HG02840 (cell line): Measurements from ENCODE around the gene CCDC149.

Source experiments
- ATAC-seq: cut with Tn5 transposase; IDR thresholded peaks from one replicate; pipeline ENCODE4 v1.9.1; 2021; ENCODE audit warnings: mild to moderate bottlenecking, moderate library complexity, moderate number of reproducible peaks; ENCODE audit not compliant: unreplicated experiment, low FRiP score

CCDC149 gene

DNA sequence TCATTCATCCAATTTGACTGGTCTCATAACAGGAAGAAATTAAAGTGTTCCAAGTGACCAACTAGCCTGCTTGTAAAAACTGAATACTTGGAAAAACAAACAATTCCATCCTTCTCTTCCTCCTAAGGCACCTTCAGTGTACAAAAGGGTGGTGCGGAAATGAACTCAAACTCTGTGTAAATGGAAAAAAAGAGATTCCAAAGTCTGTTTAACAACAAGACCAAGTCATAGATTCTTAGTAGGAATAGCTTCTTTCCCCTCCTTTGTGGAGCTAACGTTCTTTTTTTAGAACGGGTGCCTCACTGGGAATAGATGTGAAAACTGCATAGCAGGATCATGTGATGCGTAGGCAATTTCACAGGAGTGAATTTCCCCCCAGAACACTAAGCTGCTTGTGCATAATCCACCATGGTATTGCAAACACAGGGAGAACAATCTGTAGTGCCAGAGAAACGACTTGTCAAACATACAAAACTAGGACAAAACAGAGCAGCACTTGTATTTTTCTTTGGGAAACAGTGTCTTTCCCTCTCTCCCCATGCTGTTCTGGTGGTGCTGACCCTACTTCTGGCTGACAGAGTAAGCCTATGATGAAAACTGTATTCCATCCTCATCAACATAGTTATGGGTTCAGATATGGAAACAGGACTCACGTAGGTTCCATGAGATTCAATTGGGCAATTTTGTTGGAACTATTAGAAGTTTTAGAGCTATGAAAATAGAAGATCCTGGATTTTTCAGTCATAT, 130.7 kb downstream of the CCDC149 start:
- no peak for ATAC-seq

DNA sequence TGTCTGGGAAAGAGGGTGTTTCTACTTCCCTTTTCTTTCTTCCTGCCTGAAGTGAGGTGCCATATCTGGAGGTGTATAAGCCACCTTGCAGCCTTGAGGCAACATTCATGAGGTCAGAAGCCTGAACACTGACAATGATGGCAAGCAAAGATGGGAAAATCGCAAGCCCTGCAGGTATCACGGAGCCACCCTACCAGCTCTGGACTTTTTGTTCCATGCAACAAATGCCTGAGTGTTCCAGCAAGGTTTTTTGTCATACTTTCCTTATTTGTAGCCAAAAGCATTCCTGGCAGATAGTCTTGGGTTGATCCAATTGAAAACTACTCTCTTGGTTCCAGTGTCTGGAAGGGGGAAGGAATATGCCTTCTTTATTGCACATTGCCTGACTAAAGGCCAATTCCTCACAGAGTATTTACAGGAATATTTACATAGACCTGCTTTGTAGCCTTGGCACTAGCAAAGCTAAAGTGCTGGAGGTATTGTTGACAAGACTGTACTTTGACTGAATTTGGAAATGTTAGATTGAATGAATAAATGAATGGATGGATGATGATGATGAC, 131.8 kb downstream of the CCDC149 start:
- no peak for ATAC-seq

DNA sequence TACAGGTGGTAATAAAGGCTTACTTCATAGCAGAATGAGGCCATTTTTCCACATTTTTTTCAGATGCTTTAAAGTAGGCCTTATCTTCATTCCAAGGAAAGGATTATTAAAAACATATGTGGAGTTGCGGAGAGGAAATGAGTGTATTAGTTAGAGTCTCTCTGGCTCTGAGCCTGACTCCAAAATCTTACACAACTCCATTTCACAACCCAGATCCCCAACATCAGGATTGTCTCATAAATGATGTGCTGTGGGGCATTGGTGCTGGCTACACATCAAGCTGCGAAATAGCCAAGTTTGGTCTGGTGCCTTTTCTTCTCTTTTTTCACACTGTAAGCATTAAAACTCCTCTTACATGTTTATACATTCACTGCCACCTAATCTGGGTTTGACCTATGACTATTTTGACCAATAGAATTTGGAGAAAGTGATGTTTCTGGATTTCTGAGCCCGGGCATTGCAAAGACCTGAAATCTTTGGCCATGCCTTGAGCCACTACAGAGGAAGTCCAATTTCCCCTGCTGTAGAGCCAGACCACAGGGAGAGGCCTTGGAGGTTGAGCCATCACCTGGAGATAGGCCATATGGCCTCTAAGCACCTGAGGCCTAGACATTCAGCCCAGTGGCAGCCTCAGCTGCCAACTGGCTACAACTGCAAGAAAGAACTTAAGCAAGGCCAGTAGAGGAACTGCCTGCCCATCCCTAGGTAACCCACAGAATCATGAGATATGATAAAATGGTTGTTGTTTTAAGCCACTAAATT, 134.2 kb downstream of the CCDC149 start:
- no peak for ATAC-seq

DNA sequence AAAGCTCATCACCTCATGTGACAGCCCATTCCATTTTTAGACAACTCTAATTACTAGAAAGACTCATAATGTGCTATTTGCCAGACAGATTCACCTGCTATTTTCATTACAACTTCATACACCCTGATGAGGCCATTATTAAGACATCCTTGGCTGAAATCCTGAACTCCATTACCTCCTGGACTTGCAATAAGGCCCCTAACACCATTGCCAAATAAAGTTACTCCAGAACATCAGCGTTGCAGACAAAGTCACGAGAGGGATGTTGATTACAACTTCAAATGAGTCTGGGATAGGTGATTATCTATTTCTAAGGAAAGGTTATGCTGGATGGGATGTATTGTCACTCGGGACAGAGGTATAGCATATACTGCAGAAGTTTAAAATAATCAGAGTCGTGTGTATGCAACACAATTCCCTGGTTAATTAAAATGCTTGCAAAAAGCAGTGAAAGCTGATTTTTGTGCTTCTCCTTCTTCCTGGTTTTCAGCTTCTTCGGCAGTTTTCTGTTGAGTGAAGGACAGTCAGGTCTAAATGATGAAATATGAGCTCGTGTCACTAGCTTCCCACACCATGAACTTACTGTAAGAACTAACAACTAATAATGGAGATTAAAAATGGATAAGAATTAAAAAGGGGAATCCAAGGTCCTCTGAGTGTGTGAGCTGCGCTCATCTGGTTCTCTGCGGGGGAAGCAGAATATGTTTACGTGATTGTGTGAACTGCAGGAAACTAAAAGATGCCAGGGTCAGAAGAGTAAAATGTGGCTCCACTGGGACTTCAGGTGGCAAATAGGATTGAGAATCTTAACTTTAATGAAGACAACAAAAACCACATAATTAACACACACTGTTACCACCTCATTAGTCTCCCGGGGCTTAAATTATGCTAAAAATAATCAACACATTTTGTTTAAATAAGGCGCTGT, 135.0 kb downstream of the CCDC149 start:
- no peak for ATAC-seq

DNA sequence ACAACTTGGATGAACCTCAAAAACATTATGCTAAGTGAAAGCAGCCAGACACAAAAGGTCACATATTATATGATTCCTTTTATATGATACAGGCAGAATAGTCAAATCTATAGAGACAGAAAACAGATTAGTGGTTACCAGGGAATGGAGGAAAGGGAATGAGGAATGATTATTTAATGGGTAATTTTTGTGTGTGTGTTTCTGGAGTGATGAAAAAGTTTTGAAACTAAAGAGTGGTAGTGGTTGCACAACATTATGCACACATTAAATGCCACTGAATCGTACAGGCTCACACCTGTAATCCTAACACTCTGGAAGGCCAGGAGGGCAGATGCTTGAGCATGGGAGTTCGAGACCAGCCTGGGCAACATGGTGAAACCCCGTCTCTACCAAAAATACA, 137.1 kb downstream of the CCDC149 start:
- no peak for ATAC-seq

DNA sequence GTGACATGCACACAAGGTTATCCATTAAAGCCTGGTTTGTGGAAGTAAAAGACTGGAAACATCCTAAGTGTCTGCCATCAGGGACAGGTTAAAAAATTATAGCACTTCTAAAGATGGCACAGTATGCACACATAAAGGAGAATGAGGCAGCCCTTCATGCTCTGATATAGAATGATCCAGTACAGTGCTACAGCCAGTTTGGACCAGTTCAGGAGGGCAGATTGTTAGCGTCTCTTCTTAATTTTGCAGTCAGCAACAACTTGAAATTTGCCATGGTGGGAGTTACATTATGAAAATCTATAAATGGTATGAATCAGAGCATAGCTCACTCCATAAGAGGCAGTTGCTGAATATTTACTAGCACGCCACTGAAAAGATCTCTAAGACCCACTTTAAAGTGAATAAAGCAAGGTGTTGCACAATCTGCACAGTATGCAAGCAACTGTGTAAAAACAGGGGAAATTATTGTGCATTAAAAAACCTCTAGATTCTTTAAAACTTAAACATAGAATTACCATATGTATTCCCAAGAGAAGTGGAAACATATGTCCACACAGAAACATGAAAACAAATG, 137.7 kb downstream of the CCDC149 start:
- ATAC-seq = no peak

DNA sequence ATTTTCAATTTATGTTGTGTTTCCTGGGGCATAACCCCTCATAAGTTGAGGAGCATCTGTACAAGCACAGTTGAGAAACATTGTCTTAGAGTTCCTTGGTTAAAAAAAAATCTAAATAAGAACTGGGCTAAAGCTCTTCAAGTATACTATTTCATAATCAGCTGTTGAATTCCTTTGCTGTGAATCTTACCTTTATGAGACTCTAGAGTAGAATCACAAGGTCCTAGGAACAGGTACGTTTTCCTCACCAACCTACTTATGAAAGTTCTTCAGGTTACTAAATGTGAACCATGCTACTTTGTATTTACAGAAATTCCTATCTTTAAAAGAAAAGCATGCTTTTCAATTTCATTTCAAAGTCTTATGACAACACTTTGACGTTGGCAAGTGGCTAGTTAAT, 138.4 kb downstream of the CCDC149 start:
- no peak for ATAC-seq

DNA sequence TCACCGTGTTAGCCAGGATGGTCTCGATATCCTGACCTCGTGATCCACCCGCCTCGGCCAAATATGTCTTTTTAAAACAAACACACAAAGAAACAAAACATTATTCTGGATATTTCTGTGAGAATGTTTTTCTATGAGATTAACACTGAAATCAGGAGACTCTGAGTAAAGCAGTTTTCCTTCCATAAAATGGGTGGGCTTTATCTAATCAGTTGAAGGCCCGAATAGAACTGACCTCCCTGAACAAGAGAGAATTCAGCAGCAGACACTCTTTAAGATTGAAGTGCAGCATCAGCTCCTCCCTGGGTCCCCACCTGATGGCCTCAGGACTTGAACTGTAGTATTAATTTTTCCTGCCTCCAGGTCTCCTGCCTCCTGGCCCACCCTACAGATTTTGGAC, 139.9 kb downstream of the CCDC149 start:
- ATAC-seq = no peak

DNA sequence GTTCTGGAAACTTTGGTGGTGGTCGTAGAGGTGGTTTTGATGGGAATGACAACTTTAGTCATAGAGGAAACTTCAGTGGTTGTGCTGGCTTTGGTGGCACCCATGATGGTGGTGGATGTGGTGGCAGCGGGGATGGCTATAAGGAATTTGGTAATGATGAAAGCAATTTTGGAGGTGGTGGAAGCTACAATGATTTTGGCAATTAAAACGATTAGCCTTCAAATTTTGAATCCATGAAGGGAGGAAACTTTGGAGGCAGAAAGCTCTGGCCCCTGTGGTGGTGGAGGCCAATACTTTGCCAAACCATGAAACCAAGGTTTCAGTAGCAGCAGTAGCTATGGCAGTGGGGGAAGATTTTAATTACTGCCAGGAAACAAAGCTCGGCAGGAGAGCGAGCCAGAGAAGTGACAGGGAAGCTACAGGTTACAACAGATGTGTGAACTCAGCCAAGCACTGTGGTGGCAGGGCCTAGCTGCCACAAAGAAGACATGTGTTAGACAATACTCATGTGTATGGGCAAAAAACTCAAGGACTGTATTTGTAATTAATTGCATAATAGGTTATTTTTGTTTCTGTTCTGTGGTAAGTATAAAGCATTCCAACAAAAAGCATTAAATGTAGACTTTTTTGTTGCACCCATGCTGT, 140.7 kb downstream of the CCDC149 start:
- ATAC-seq = no peak

DNA sequence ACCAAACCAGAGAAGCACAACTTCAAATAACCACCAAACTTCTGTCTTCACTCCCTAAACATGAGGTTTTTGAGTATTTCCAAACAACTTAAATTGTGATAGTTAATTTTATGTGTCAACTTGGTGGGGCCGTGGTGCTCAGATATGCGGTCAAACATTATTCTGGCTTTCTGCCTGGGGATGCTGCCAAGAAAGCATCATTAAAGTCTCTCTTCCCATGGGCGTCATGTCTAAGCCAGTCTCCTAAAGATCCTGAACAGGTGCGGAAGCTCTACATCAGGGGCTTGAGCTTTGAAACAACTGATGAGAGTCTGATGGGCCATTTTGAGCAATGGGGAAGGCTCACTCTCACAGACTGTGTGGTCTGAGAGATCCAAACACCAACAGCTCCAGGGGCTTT, 141.6 kb downstream of the CCDC149 start:
- no peak for ATAC-seq

DNA sequence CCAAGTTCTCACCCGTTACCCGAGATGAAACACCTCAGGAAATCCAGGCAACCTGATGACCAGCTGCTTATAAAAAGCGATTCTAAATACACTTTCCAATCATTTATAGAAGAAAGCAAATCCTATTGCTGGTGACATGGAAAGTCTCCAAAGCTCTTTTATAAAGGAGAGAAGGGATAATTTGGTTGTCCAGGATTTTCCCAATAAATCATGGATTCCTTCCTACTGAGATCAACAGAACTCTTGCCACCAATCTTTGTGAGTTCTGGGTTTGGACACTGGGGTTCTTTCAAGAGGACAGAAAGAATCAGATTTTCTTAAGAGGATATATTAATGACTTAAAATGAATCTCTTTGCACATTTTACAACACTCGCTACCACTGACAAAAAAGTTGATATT, 142.2 kb downstream of the CCDC149 start:
- ATAC-seq = no peak

DNA sequence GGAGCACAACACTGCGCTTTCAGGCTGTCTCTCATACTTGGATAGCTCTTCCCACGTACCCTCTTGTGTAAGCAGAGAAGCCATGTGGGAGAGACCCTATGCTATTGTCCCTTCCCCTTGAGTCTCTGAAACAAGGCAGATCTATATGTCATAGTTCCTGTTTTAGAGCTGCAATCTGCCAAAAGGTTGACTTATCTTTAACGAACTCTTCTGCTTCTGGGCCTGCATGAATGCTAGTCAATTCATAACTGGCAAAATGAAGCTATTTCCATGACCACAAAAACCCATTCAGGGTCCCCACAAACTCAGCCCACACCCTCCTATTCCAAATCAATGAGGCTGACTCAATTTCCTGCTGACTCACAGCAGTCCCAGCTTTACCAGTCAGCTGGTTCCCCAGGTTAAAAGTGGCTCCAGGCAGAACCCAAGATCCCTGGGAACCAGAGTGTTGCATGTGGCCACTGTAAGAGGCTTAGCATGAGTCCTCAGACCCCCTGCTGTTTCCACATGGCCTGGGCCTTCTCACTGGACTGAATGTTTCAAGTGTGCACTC, 142.7 kb downstream of the CCDC149 start:
- ATAC-seq = peak; percentile 56

DNA sequence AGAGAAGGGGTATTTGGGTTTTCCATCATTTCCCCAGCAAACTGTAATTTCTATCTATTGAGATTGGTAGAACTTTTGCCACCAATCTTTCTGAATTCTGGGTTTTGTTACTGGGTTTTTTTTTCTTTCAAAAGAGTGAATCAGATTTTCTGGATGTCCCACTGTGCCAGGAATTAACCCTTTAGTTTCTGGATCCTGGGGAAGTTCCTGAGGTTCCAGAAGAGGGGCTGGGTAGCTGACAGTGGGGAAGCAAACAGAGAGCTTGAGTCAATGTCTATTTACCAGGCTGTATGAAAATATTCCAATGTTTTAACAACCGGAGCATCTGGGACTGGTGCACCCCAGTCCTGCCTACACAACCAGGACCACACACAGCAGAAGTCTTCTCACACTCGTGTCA, 143.3 kb downstream of the CCDC149 start:
- no peak for ATAC-seq

DNA sequence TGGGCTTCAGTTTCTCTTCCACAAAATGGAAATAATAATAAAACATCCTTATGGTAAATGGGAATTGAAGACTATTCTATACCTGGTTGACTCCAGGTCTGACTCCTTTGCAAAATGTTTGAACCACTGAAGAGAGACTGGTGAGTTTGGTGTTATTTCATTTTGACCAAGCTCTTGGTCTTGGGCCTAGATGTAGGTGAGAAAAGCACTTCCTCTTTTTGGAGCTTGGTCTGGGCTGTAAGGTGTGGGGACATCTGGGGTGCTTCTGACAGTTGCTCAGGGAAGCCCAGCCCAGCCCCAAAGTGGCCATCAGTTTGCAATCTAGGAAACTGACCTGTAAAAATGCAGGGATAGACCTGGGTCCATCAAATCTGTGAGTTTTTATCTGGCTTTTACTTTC, 144.2 kb downstream of the CCDC149 start:
- peak; percentile 77 for ATAC-seq

DNA sequence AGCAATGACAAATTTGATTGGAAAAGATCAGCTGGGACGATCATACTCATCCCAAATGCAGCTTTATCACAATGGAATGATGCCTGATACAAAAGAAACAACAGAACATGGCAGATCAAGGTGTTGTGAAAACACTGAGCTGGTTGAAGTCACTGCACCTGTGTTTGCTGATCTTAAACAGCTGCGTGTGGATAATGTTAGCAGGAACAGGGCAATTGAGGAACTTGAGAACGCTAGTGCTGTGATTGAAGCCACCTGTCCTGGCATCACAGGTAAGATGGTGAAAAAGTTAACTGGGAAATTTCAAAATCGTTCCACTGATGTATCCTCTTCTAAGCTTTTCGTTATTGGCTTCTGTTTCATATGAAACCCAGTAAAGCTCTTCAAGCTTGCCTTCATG, 144.8 kb downstream of the CCDC149 start:
- ATAC-seq = no peak

DNA sequence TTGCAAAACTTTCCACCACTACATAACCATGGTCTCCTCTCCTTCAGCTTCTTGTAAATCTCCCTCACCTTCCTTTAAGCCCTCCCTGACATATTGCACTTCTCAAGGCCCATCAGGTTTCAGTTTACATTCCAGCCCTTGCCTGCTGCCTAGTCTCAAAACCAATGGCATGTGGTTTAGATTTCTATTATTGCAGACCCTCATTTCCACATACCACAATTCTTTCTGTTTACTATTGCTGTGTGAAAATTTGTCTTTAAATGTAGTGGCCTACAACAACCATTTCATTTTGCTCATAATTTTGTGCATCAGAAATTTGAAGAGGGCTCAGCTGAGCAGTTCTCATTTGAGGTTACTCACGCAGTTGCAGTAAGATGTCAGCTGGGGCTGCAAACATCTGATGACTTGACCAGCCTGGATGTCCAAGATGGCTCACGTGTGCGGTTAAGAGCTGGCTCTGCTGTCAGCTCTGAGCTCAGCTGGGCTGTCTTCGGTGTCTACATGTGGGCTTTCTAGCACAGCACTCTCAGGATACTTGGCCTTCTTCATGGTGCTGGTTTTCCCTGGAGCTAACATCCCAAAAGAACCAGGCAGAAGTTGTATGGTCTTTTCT, 147.4 kb downstream of the CCDC149 start:
- ATAC-seq = no peak

DNA sequence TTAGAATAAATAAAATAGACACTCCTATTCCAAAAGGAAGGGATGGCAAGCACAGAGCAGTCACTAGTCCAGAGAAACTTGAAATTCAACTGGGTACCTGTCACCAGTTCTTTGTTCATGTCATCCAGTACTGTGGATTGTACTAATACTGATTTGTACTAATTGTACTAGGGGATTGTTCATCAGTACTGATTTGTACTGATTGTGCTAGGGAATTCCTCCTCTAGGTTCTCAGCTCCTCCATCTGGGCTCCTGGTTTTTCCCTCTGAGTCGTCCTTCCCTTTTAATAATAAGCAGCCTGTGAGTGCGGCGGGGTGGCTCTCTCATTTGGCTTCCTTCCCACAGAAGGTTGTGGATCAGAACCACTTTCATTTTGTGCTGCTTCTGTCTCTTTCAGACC, 148.5 kb downstream of the CCDC149 start:
- ATAC-seq = no peak

DNA sequence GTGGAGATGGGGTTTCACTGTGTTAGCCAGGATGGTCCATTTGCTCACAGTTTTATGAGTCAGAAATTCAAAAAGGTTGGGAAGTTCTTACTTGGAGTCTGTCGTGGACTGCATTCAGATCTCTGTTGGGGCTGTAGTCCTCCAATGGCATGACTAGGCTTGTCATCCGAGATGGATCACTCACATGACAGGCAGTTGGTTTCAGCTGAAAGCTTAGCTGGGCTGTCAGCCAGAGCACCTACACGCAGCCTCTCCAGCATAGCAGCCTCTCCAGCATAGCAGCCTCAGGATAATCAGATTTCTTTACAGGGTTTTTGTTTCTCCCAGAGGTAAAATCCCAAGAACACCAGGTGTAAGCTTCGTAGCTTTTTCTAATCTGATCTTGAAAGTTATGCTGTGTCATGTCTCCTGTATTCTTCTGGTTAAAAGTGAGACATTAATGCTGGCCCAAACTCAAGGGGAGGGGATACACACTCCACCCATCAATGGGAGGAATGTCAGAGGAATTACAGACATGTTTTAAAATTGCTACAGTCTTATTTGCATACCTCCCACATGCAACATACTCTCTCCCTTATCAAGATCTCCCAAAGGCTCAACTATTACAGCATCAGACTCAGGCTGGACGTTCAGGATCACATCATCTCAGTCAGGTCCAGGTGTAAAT, 149.1 kb downstream of the CCDC149 start:
- ATAC-seq = no peak
